ENCODE measurements around the gene AGBL1. TPM values are rescaled to one million over a fixed set of nuclear protein-coding genes. Genes with fewer than 3 reads are reported as not detected.

The AGBL1 gene
- total and polyA plus RNA-seq, 2 experiments from 2014 or later: 0.03 TPM; not detected in 1

- H3K4me1 ChIP-seq (ENCODE audit: insufficient read depth): no peaks in the 10 kb centered on the region
- no peaks in the 10 kb centered on the region for H3K9me2 ChIP-seq (ENCODE audit: insufficient read depth)
- no peak for TF ChIP-seq ZNF331 (CRISPR knock-in tag; IDR thresholded peaks at IDR 0.05; ENCODE audit: low read depth)
- TF ChIP-seq, protein P1, sequence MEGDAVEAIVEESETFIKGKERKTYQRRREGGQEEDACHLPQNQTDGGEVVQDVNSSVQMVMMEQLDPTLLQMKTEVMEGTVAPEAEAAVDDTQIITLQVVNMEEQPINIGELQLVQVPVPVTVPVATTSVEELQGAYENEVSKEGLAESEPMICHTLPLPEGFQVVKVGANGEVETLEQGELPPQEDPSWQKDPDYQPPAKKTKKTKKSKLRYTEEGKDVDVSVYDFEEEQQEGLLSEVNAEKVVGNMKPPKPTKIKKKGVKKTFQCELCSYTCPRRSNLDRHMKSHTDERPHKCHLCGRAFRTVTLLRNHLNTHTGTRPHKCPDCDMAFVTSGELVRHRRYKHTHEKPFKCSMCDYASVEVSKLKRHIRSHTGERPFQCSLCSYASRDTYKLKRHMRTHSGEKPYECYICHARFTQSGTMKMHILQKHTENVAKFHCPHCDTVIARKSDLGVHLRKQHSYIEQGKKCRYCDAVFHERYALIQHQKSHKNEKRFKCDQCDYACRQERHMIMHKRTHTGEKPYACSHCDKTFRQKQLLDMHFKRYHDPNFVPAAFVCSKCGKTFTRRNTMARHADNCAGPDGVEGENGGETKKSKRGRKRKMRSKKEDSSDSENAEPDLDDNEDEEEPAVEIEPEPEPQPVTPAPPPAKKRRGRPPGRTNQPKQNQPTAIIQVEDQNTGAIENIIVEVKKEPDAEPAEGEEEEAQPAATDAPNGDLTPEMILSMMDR (conservative IDR thresholded peaks at IDR 0.05; ENCODE audit: low read depth in 2 of 2): peak in 1 of 2 experiments; percentile 52; a peak in 3 of 4 replicates
- no peak for TF ChIP-seq EZH2 (IDR thresholded peaks at IDR 0.05; ENCODE audit: low read depth, unreplicated experiment)
- Mint-ChIP-seq H3K27me3 (ENCODE audit: insufficient read depth, low read depth, poor library complexity) (no peaks in the 10 kb centered on the region), H3K9me3 (no peaks in the 10 kb centered on the region), H3K27ac (no peak overlapping the region), H3K36me3 (ENCODE audit: low read depth) (no peaks in the 10 kb centered on the region; the same call in 2 of the 3 replicates), H3K4me1 (0 out of 3 replicates have a peak, but pooled peaks cover 2% of the 10 kb centered on the region), H3K4me3 (no peak overlapping the region)
- H3K27me3 ChIP-seq (ENCODE audit: insufficient read depth): no peaks in the 10 kb centered on the region
- DNase-seq (ENCODE audit: low spot score): peak; percentile 35
- H3F3A ChIP-seq (replicated peaks; ENCODE audit: low read depth): no peaks in the 10 kb centered on the region
- H3K79me2 ChIP-seq (replicated peaks; ENCODE audit: insufficient read depth): no peaks in the 10 kb centered on the region
- no peak overlapping the region for H2AFZ ChIP-seq
- no peak overlapping the region for H3K4me2 ChIP-seq
- H3K27ac ChIP-seq (ENCODE audit: low read depth): no peak overlapping the region
- no peak overlapping the region for H3K4me3 ChIP-seq
- H4K20me1 ChIP-seq (replicated peaks; ENCODE audit: insufficient read depth): no peaks in the 10 kb centered on the region
- no peaks in the 10 kb centered on the region for H3K36me3 ChIP-seq (ENCODE audit: insufficient read depth)
- ATAC-seq: no peak
Observed at GRCh38 chr15:86756688-86757087, 677.0 kb downstream of the AGBL1 start.

GRCh38 chr15:86759800-86760523 lies 680.3 kb downstream of the AGBL1 start:
- TF ChIP-seq EZH2 (IDR thresholded peaks at IDR 0.05; ENCODE audit: low read depth, unreplicated experiment): no peak
- TF ChIP-seq NANOG (IDR thresholded peaks at IDR 0.05; ENCODE audit: borderline replicate concordance): no peak
- no peak for TF ChIP-seq ZNF331 (CRISPR knock-in tag; IDR thresholded peaks at IDR 0.05; ENCODE audit: low read depth)
- Histone ChIP-seq H3K27me3 (ENCODE audit: insufficient read depth) (no peaks in the 10 kb centered on the region), H3F3A (replicated peaks; ENCODE audit: low read depth) (no peaks in the 10 kb centered on the region), H3K9me2 (ENCODE audit: insufficient read depth) (no peaks in the 10 kb centered on the region), H4K20me1 (replicated peaks; ENCODE audit: insufficient read depth) (no peaks in the 10 kb centered on the region), H3K27ac (ENCODE audit: low read depth) (no peak overlapping the region), H3K4me2 (no peak overlapping the region), H2AFZ (no peak overlapping the region), H3K36me3 (ENCODE audit: insufficient read depth) (no peaks in the 10 kb centered on the region), H3K4me3 (no peak overlapping the region), H3K79me2 (replicated peaks; ENCODE audit: insufficient read depth) (no peaks in the 10 kb centered on the region), H3K4me1 (ENCODE audit: insufficient read depth) (no peaks in the 10 kb centered on the region)
- Mint-ChIP-seq H3K4me1 (0 out of 3 replicates have a peak, but pooled peaks cover 2% of the 10 kb centered on the region), H3K4me3 (no peak overlapping the region), H3K27ac (no peak overlapping the region), H3K27me3 (ENCODE audit: insufficient read depth, low read depth, poor library complexity) (no peaks in the 10 kb centered on the region), H3K9me3 (no peaks in the 10 kb centered on the region), H3K36me3 (ENCODE audit: low read depth) (no peaks in the 10 kb centered on the region; the same call in 2 of the 3 replicates)
- no peak for ATAC-seq
- no peak for DNase-seq (ENCODE audit: low spot score)

GRCh38 chr15:86762874-86763273 lies 683.2 kb downstream of the AGBL1 start:
- Histone ChIP-seq H3K36me3 (ENCODE audit: insufficient read depth) (no peaks in the 10 kb centered on the region), H2AFZ (no peak overlapping the region), H3K4me3 (no peak overlapping the region), H3F3A (replicated peaks; ENCODE audit: low read depth) (no peaks in the 10 kb centered on the region), H3K4me2 (no peak overlapping the region), H3K9me2 (ENCODE audit: insufficient read depth) (no peaks in the 10 kb centered on the region), H3K4me1 (ENCODE audit: insufficient read depth) (no peaks in the 10 kb centered on the region), H3K27me3 (ENCODE audit: insufficient read depth) (no peaks in the 10 kb centered on the region), H3K79me2 (replicated peaks; ENCODE audit: insufficient read depth) (no peaks in the 10 kb centered on the region), H3K27ac (ENCODE audit: low read depth) (no peak overlapping the region), H4K20me1 (replicated peaks; ENCODE audit: insufficient read depth) (no peaks in the 10 kb centered on the region)
- Mint-ChIP-seq H3K9me3 (no peaks in the 10 kb centered on the region), H3K4me1 (0 out of 3 replicates have a peak, but pooled peaks cover 2% of the 10 kb centered on the region), H3K27ac (no peak overlapping the region), H3K27me3 (ENCODE audit: insufficient read depth, low read depth, poor library complexity) (no peaks in the 10 kb centered on the region), H3K4me3 (no peak overlapping the region), H3K36me3 (ENCODE audit: low read depth) (no peaks in the 10 kb centered on the region; the same call in 2 of the 3 replicates)
- DNase-seq (ENCODE audit: low spot score) (no peak), ATAC-seq (no peak)
- no peak for TF ChIP-seq STAT1 (IDR thresholded peaks at IDR 0.05; ENCODE audit: unreplicated experiment)
- TF ChIP-seq EZH2phosphoT487 (IDR thresholded peaks at IDR 0.05; ENCODE audit: unreplicated experiment): no peak
- TF ChIP-seq JUNB (IDR thresholded peaks at IDR 0.05; ENCODE audit: unreplicated experiment): no peak
- TF ChIP-seq, protein P1 (conservative IDR thresholded peaks at IDR 0.05; ENCODE audit: low read depth in 2 of 2): no peak
- TF ChIP-seq ZNF331 (CRISPR knock-in tag; IDR thresholded peaks at IDR 0.05; ENCODE audit: low read depth): no peak
- TF ChIP-seq POLR2AphosphoS5 (IDR thresholded peaks at IDR 0.05; ENCODE audit: low read depth): no peak
- no peak for TF ChIP-seq ETS1 (IDR thresholded peaks at IDR 0.05)
- TF ChIP-seq NANOG (IDR thresholded peaks at IDR 0.05; ENCODE audit: borderline replicate concordance): no peak
- no peak for TF ChIP-seq ZNF114 (CRISPR knock-in tag; IDR thresholded peaks at IDR 0.05)

Measured in GM23338 (cell line).